ENCODE measurements around the gene D2HGDH. TPM values are rescaled to one million over a fixed set of nuclear protein-coding genes. Genes with fewer than 3 reads are reported as not detected.

Gene D2HGDH
- total and polyA plus RNA-seq, 2 of the 13 experiments (the other 11 are each of a cell fraction or from before 2014, with no cell fraction given), result 19.2 to 20.3 TPM

GRCh38 chr2:241734467-241735208 is at the start of gene D2HGDH (continued):
- TF ChIP-seq FOXP4 (CRISPR knock-in tag; IDR thresholded peaks at IDR 0.05) (peak; percentile 6; the same call in 1 of the 2 replicates), THAP7 (CRISPR knock-in tag; IDR thresholded peaks at IDR 0.05) (peak; percentile 64; the same call in 1 of the 2 replicates), RAD21 (CRISPR knock-in tag; IDR thresholded peaks at IDR 0.05) (peak; percentile 64), MLX (CRISPR knock-in tag; IDR thresholded peaks at IDR 0.05) (no peak), ZNF296 (CRISPR knock-in tag; conservative IDR thresholded peaks at IDR 0.05) (0 out of 2 replicates have a peak, but pooled peaks have one; percentile 40), IKZF4 (CRISPR knock-in tag; IDR thresholded peaks at IDR 0.05; ENCODE audit: borderline replicate concordance, low read depth, not compliant biosample characterization) (peak; percentile 17), GATA4 (IDR thresholded peaks at IDR 0.05; ENCODE audit: borderline replicate concordance, low read depth) (no peak), ZNF614 (CRISPR knock-in tag; IDR thresholded peaks at IDR 0.05; ENCODE audit: borderline replicate concordance) (no peak), ZNF543 (CRISPR knock-in tag; IDR thresholded peaks at IDR 0.05) (no peak; the same call in 1 of the 2 replicates), ZZZ3 (CRISPR knock-in tag; IDR thresholded peaks at IDR 0.05; ENCODE audit: borderline replicate concordance) (peak; percentile 66; the same call in 1 of the 2 replicates), HNRNPL (IDR thresholded peaks at IDR 0.05; ENCODE audit: low read depth, low read length) (no peak), ZNF558 (CRISPR knock-in tag; IDR thresholded peaks at IDR 0.05; ENCODE audit: borderline replicate concordance) (peak; percentile 39; the same call in 1 of the 2 replicates), PRMT3 (CRISPR knock-in tag; IDR thresholded peaks at IDR 0.05; ENCODE audit: borderline replicate concordance, low read depth) (0 out of 2 replicates have a peak, but pooled peaks have one; percentile 55), HIC2 (CRISPR knock-in tag; IDR thresholded peaks at IDR 0.05; ENCODE audit: low read depth) (0 out of 2 replicates have a peak, but pooled peaks have one; percentile 30), REST (IDR thresholded peaks at IDR 0.05; ENCODE audit: borderline replicate concordance in 1 of 2, low read depth in 1 of 2, low read length in 2 of 2) (peak in 1 of 2 experiments; percentile 14; a peak in 1 of 4 replicates), ETV5 (CRISPR knock-in tag; IDR thresholded peaks at IDR 0.05; ENCODE audit: borderline replicate concordance) (no peak), SNAPC5 (CRISPR knock-in tag; IDR thresholded peaks at IDR 0.05; ENCODE audit: borderline replicate concordance) (no peak), RBM22 (optimal IDR thresholded peaks at IDR 0.05; ENCODE audit: low read length) (peak; percentile 65)

Data from HepG2 (cell line).